HG03135 (cell line): Measurements from ENCODE around the gene SLIT3.

Source experiments
- ATAC-seq: cut with Tn5 transposase; IDR thresholded peaks from one replicate; pipeline ENCODE4 v1.9.1; 2021; ENCODE audit warnings: mild to moderate bottlenecking, moderate library complexity; ENCODE audit not compliant: unreplicated experiment

SLIT3 gene

DNA sequence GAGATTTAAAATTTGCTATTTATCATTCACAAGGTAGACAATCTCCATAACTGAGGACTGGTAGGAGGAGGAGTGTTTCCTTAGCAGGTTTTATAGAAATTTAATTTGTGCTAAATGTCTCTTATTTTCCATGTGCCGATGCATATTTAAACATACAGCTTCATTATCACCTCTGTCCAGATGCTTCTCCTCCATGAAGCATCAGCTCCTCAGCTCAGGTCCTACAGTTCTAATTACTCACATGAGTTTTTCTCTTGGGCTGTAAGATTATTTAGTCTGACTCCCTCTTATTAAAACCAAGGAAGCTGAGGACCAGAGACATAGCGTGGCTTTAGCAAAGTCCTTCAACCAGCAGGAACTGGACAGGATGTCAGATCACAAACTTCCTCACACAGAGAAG lies 421.6 kb downstream of the SLIT3 start:
- ATAC-seq: no peak

GRCh38 chr5:168878135-168878745 lies 422.7 kb downstream of the SLIT3 start:
- no peak for ATAC-seq

- no peak for ATAC-seq
Observed at GRCh38 chr5:168877132-168877892, 423.6 kb downstream of the SLIT3 start.

DNA sequence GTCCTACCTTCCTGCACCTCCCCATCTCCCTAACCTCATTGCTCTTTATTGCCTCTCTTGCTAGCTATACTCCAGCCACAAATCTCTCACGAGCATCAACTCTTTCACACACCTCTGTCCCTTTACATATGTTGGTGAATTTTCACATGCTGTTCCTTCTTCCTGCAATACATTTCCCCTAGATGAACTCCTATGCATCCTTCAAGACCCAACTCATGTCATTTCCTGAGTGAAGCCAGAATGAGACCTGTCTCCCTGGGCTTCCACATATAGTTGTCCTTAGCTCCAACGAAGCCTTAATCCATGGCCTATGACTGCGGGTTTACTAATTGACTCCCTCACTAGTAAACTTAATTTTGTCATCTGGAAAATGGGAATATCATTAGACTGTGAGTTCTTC lies 424.5 kb downstream of the SLIT3 start:
- ATAC-seq: no peak

GRCh38 chr5:168875832-168876231 lies 425.1 kb downstream of the SLIT3 start:
- no peak for ATAC-seq

DNA sequence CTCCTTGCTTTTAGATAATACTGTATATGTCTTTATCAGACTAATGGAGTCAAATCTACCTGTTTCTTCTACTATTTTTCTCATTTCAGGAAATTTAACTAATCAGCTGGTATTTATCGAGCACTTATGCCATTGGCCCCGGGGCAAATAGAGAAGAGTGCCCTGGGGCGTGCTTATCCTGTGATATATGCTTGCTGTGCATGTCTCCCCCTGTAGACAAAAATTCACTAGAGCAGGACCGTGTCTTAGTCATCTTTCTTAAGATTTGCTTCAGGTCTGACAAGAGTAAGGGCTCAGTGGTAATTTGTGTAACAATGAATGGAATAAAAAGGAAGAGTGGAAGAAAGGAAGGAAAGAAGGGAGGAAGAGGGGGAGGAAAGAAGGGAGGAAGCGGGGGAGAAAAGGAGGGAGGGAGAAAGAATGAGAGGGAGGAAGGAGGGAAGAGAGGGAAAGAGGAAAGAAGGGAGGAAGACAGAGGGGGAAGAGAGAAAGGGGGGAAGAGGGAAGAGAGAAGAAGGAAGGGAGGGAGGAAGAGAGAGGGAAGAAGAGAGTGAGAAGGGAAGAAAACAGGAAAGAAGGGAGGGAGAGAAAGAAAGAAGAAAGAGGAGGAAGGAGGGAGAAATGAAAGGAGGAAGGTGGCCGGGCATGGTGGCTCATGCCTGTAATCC lies 426.1 kb downstream of the SLIT3 start:
- ATAC-seq: no peak

- no peak for ATAC-seq
Observed at GRCh38 chr5:168872246-168872645, 428.7 kb downstream of the SLIT3 start.

DNA sequence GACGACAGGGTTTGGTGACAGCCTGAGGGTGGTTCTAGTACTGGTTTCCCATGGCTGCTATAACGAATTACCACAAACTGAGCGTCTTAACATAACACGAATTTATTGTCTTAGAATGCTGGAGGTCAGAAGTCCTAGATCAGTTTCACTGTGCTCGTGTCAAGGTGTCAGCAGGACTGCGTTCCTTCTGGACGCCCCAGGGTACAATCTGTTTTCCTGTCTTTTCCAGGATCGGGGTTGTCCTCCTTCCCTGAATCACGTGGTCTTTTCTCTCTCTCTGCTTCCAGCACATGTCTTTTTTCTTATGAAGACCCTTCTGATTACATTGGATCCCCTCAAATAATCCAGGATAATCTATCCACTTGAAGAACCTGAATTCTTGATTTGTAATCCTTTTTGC lies 430.0 kb downstream of the SLIT3 start:
- ATAC-seq: no peak

GRCh38 chr5:168869615-168870227 lies 431.2 kb downstream of the SLIT3 start:
- no peak for ATAC-seq

- no peak for ATAC-seq
Observed at GRCh38 chr5:168867241-168867640, 433.7 kb downstream of the SLIT3 start.

GRCh38 chr5:168865968-168866367 lies 435.0 kb downstream of the SLIT3 start:
- ATAC-seq: no peak

DNA sequence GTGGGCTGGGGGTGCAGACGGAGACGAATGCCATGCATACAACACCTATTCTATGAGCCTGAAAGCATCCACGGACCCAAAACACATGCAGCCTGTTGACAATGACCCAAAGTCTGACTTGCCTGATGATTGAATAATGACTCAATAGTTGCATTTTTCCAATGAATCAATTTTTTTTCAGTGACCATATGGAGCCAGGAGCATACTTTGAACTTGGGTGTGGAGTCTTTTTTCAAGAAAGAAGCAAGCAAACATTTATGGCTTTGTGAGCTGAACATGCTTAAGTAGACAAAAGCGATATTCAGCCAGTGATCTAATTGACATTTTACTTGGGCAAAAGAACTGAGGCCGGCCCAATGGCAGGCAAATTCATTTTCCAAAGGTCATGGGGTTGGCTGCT lies 437.9 kb downstream of the SLIT3 start:
- no peak for ATAC-seq

DNA sequence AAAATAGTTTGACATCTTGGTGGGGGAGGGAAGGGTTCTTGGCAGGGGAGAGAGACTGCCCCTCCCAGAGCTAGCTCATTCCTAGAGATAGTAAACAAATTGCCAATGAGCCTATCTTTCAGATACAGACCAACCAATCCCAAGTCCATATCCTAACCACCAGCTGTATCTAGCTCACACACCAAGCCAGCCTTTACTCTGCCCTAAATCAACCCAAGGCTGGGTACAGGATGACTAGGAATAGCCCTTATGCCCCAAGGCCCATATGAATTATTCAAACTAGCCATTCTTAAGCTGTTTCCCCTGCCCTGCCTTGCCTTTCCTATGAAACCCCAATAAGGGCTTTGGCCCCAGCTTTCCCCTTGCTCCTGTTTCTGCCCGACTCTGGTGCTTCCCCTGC lies 440.4 kb downstream of the SLIT3 start:
- ATAC-seq: no peak

DNA sequence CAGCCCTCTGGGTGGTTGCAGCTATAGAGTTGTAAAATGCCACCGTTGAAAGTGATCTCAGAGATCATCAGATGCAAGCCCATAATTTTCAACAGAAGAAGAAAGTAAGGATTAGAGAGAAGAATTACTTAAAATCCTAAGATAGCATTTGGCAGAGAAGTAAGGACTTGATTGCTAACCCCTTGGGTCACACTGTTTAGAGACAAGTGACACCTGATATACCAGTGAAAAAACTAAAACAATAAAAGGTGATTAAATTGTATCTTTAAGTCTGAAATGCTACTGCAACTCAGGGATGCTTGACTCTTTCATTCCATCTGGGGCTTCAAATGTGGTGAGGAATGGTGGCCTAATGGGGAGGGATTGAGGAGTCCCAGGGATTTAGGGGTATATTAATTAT lies 440.9 kb downstream of the SLIT3 start:
- no peak for ATAC-seq

DNA sequence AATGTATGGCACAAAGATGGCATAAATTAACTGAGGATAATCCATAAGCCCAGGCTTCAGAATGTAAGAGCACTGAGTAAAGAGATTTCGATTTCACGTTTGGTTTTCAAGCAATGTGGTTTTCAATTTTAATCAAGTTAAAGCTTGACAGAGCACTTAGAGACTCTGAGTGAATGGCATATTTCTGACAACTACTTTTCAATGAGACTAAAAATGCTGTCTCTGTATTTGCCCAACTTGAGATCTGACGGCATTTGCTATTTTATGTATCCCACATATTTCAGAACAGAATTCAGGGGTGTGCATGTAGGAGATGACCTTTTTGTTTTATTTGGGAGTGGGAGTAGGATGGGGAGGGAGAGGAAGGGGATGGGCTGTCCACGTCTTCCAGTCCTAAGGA lies 441.5 kb downstream of the SLIT3 start:
- no peak for ATAC-seq

- ATAC-seq: no peak
Observed at GRCh38 chr5:168858994-168859393, 441.9 kb downstream of the SLIT3 start.

- no peak for ATAC-seq
Observed at GRCh38 chr5:168858371-168858770, 442.6 kb downstream of the SLIT3 start.

GRCh38 chr5:168853972-168854371 lies 447.0 kb downstream of the SLIT3 start:
- ATAC-seq: no peak

GRCh38 chr5:168852329-168852728 lies 448.6 kb downstream of the SLIT3 start:
- ATAC-seq: peak; percentile 24

GRCh38 chr5:168851902-168852321 lies 449.0 kb downstream of the SLIT3 start:
- ATAC-seq: peak; percentile 92

GRCh38 chr5:168850683-168851082 lies 450.3 kb downstream of the SLIT3 start:
- ATAC-seq: no peak

DNA sequence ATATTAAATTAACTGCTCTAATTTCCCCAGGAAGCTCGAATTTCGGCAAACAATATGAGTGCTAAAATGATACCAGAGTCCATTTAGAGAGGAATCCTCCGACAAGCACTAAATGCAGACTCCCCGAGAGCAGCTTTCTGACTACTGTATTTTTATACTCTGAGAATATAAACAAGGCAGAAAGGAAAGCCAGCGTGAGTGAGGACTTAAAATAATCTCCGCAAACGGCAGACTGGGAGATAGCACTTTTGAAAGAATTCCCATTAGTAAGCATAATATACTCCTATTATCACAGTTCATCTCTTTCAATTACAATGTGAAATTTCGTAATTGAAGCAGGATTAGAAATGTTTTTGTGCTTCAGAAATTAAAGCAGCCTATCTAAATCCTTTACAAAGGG lies 452.4 kb downstream of the SLIT3 start:
- ATAC-seq: no peak
